WI38 (cell line): ENCODE data around the gene GCN1.

ENCODE experiments used
- H3K4me3 ChIP-seq: 2 replicates; pipeline ENCODE4 v1.5.1; 2011; ENCODE audit warnings: low read depth, mild to moderate bottlenecking, control low read depth, low read length
- TF ChIP-seq, protein P1 (sequence below): IDR thresholded peaks from 2 replicates; pipeline ENCODE4 v1.5.1; 2012; ENCODE audit warnings: low read depth, mild to moderate bottlenecking, control low read depth, low read length

Gene GCN1

DNA sequence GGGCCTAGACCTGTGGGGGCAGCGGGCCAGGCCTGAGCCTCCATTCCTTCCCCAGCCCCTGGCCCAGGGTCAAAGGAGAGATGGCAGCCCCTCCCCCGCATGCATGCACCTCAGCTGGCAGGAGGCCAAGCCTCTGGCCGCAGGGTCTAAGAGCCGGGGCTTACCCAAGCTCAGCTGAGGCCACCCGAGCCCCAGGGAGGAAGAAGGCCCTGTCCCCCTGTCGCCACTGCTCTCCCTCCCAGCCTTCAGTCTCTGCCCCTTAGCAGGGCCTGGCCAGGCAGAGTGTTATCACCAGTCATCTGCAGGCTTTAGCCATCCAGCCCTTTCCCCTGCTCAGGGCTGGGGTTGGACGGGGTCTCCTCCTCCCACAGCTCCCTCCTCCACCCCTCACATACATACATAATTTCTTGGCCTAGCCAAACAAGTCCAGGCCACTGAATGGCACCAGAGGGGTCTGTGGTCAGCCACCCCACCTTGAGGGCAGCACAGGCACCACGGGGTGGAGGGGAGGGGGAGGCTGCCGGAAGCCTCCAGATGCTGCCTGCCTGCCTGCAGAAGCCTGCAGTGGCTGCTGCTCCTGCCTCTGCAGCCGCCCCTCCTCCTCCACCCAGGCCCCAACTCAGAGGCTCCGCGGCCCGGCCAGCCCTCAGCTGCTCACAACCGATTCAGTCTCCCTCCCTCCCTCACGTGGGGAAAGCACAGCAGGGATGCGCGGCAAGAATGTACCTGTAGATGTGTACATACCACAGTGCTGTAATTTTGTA lies 100.7 kb downstream of the GCN1 start:
- TF ChIP-seq, protein P1, sequence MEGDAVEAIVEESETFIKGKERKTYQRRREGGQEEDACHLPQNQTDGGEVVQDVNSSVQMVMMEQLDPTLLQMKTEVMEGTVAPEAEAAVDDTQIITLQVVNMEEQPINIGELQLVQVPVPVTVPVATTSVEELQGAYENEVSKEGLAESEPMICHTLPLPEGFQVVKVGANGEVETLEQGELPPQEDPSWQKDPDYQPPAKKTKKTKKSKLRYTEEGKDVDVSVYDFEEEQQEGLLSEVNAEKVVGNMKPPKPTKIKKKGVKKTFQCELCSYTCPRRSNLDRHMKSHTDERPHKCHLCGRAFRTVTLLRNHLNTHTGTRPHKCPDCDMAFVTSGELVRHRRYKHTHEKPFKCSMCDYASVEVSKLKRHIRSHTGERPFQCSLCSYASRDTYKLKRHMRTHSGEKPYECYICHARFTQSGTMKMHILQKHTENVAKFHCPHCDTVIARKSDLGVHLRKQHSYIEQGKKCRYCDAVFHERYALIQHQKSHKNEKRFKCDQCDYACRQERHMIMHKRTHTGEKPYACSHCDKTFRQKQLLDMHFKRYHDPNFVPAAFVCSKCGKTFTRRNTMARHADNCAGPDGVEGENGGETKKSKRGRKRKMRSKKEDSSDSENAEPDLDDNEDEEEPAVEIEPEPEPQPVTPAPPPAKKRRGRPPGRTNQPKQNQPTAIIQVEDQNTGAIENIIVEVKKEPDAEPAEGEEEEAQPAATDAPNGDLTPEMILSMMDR, result no peak

DNA sequence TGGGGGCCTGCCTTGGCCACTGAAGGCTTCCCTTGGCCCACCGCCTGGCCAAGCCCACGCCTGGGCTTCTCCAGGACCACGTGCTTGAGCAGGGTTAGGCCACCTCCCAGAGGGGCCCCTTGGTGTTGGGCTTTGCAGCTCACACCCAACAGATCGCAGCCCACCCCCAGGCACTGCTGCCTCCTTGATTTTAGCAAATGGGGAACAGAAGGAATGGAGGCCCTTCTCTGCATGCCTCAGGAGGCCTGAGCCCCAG lies 101.3 kb downstream of the GCN1 start:
- no peak overlapping the region for H3K4me3 ChIP-seq
- TF ChIP-seq, protein P1, result no peak

More for the DNA sequence above, 100.7 kb downstream of the GCN1 start:
- H3K4me3 ChIP-seq, result no peak overlapping the region

DNA sequence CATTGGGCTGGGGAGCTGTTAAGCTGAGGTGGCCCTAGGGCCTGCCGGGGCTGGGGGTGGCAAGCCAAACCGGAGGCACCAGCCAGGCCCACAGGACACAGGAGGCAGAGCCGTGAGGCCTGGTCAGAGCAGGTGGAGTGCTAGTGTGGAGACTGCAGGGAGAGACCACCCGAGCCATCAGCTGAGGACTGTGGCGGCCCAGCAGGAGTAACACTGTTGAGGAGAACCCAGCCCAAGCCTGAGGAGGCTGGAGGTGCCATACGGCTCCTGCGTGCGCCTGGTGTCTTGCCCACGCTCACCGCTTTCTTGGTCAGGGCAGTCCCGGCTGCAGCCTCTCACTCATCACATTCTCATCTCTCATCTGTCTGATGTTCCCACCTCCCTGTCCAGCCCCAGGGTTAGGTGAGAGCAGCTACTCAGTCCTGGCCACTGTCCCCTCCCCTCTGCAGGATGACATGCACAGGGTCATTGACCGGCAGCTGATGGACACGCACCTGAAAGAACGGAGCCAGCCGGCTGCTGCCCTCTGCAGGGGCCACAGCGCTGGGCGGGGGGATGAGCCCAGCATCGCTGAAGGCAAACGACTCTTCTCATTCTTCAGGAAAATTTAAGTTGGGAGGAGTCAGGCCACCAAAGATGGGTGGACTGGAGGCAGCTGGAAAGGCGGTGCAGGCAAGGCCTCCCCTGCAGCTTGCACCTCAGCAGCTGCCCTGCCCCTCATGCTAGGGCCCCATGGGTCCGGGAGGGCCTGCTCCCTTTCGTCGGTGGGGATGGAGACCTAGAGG lies 101.8 kb downstream of the GCN1 start:
- TF ChIP-seq, protein P1, result no peak
- H3K4me3 ChIP-seq, result no peak overlapping the region

DNA sequence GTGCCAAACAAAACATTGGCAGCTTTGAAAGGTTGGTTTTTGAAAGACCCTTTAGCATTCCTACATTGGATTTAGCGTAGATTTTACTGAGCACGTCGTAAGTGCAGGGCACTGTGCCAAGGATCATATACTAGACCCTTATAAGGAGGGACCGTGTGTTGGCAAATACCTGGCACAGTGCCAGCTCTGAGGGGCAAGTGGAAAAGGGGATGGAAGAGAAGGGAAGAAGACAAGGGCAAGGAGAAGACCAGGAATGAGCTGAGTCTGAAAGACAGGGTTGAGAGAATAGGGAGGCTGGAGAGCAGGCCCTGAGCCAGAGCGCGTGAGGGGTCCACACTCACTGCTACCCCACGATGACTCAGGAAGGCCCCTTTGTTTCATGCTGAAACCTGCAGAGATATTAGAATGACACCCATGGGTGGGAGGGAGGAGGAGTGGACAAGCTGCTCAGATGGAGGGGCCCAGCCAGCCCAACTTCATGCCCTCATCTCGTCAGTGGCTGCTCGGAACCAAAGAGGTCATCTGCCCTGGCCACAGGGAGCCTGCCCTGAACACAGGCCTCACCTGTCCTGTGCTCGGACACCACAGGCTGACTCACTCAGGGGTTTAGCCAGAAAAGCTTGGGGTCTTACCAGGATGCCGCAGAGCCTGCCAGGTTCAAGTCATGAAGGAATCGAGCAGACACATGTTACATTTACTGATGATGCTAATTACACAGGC lies 103.0 kb downstream of the GCN1 start:
- TF ChIP-seq, protein P1, result no peak
- H3K4me3 ChIP-seq, result no peak overlapping the region

DNA sequence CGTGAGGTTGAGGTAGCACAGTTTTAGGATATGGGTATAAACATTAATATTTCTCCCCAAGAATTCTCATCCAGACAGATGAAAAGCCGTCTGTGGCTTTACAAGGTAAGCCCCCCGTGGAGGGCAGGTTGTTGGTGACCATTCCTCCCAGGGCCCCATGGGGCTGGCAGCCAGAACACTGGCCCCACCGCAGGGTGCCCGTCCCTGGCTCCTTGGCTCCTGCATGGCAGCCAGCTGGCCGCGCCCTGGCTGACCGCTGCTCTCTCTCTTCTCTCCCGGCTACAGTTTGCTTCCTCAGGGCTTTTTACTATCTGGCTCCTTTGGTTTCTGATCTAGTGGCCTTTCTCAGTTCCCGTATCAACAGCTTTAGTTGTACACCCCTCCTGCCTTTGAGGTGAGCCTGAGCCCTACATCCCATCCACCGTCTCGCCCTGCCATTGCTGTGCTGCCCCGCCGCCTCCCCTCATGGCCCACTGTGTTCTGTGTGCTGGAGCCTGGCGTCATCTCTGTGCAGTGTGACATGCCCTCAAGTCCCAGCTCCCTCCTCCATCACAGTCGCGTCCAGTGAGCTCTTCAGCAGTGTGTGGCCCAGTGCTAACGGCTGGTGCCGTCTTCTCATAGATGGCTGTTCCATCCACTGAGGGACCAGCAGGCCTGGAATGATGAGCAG lies 103.8 kb downstream of the GCN1 start:
- TF ChIP-seq, protein P1, result no peak
- H3K4me3 ChIP-seq, result no peak overlapping the region

DNA sequence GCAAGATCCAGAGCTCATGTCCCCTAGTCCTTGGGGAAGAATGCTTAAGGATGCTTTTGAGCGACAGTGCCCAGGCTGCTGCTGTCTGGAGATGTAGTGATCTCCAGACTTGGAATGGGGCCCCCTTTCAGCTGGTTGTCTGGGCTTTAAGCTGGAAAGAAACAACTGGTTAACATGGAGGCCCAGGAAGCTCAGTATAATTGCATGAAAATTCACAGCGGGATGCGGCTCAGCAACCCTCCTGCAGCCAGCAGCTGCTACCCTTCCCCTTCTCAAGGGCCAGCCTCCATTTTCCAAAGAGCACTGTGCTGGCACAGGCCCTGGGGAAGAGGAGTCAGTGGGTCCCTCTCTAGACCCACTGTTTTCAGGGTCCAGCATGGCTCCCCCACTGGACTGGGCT lies 104.3 kb downstream of the GCN1 start:
- TF ChIP-seq, protein P1, result no peak
- H3K4me3 ChIP-seq, result no peak overlapping the region

DNA sequence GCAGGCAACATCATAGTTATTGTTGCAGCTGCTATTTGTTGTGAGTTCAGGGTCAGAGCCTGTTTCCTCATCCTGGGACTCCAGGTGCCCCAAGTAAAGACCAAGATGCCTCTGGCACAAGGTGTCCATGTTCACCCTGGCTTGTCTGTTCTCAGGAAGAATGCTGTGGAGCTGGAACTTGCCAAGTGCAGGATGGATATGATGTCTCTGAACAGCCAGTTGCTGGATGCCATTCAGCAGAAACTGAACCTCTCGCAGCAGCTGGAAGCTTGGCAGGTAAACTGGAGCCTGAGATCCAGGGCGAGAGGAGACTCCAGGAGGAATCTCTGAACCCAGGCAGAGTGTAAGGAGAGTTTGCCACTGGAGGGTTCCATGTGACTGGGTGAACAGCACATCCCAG lies 104.7 kb downstream of the GCN1 start:
- TF ChIP-seq, protein P1, result no peak
- no peak overlapping the region for H3K4me3 ChIP-seq
